Measurements from ENCODE around the gene BPTF.
A peak's percentile ranks its signal among the peaks of the same experiment; 100 is the strongest.
"Not testable (repeated sequence)": the region's sequence is repeated elsewhere in the genome, so short reads cannot be mapped to it uniquely, and the experiment has no call there.

Gene BPTF, protein sequence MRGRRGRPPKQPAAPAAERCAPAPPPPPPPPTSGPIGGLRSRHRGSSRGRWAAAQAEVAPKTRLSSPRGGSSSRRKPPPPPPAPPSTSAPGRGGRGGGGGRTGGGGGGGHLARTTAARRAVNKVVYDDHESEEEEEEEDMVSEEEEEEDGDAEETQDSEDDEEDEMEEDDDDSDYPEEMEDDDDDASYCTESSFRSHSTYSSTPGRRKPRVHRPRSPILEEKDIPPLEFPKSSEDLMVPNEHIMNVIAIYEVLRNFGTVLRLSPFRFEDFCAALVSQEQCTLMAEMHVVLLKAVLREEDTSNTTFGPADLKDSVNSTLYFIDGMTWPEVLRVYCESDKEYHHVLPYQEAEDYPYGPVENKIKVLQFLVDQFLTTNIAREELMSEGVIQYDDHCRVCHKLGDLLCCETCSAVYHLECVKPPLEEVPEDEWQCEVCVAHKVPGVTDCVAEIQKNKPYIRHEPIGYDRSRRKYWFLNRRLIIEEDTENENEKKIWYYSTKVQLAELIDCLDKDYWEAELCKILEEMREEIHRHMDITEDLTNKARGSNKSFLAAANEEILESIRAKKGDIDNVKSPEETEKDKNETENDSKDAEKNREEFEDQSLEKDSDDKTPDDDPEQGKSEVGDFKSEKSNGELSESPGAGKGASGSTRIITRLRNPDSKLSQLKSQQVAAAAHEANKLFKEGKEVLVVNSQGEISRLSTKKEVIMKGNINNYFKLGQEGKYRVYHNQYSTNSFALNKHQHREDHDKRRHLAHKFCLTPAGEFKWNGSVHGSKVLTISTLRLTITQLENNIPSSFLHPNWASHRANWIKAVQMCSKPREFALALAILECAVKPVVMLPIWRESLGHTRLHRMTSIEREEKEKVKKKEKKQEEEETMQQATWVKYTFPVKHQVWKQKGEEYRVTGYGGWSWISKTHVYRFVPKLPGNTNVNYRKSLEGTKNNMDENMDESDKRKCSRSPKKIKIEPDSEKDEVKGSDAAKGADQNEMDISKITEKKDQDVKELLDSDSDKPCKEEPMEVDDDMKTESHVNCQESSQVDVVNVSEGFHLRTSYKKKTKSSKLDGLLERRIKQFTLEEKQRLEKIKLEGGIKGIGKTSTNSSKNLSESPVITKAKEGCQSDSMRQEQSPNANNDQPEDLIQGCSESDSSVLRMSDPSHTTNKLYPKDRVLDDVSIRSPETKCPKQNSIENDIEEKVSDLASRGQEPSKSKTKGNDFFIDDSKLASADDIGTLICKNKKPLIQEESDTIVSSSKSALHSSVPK (N-terminal part only)

DNA sequence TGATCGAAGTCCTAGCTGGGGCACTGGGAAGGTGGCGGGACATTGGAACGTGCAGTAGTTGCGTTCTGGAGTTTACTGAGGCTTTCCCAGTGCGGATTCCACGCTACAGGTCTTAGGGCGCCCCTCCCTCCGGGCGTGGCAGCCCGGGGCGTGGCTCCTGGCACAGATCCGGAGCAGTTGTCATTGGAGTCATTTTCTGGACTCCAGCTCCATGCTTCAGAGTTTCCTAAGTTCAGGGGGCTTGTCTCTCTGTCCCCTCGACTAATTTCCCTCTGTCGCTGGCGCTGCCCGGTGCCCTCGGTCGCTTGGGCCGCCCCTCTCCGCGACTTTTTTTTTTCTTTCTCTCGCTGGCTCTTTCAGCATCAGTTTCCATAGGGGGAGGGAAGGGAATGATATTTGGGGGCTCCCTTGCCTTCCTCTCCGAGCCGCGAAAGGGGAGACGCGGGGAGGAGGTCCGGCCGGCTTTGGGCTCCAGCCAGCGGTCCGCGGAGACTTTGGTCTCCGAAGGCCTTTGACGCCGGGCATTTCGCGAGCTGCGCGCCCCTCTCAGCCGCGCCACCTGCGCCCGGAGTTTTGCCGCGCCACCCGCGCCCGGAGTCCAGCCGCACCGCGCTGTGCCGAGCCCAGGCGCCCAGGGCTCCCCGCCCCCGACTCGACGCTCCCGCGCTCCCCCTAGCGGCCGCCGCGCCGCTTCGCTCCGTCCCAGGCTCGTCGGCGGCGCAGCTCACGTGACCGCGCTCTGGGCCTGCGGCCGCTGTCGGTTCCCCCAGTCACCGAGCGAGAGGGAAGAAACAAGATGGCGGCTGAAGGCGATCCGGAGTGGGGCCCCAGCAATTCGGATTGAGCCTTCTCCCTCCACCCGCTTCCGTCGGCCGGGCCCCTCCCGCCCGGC lies at the start of gene BPTF:
TSS of gene BPTF (plus strand) at position 769 of the 892 bp plus-strand sequence. CDS start 222 bp downstream, outside the sequence.
- peak in 55 of 56 donors; percentile 27 to 93 (median 84) for DNase-seq

DNA sequence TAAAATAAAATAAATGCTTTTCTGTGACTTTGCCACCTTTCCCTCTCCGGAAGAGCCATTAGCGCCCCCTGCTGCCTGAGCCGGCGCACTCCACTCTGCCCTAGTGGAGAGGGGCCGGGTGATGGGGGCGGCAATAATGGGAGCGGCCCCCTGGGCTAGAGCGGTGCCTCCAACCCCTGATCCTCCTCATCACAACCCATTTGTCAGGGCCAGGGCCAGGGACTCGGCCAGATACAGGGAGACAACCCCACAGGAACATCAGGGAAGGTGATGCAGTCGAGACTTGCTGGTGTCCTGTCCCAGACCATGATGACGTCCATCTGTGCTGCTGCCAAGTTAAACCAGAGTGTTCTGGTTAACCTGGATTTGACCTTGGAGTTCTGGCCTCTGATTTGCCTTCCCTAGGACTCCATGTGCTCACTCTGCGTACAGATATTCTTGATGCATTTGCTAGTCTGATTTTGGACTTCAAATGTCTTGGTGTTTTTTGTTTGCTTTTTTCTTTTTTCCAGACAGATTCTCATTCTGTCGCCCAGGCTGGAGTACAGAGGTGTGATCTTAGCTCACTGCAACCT lies 46.1 kb upstream of the BPTF start:
- peak in 1 of 56 donors; percentile 2 for DNase-seq

DNA sequence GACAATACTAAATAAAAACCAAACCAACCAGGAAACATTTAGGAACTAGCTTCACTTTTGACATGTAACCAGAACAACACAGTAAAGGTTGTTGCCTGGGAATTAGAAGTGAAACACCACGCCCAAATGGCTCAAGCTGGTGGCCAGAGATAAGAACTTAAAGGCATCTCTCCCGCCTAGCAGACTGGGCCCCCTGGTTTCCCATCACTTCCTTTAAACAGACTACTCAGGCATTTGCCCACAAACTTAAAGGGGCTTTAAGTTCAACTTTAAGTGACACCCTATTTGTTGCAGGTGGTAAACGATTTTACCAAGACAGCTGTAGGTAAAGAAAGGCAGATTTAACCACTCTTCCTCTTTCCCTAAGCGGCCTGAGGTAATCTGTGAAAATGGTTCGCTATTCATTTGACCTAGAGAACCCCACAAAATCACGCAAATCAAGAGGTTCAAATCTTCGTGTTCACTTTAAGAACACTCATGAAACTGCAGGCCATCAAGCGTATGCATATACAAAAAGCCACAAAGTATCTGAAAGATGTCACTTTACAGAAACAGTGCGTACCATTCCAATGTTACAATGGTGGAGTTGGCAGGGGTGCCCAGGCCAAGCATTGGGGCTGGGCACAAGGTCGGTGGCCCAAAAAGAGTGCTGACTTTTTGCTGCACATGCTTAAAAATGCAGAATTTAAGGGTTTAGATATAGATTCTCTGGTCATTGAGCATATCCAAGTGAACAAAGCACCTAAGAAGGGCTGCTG lies 40.8 kb upstream of the BPTF start:
- DNase-seq, result no peak

DNA sequence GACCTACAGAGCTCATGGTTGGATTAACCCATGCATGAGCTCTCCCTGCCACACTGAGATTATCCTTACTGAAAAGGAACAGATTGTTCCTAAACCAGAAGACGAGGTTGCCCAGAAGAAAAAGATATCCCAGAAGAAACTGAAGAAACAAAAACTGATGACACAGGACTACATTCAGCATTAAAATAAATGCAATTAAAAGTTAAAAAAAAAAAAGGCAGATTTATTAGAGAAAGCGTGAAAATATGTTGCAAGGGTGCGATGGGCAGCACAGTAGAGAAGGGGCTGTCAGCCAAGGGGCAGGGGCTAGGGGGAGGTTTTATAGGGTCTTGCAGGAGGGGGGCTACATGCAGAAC lies 40.2 kb upstream of the BPTF start:
- no peak for DNase-seq

DNA sequence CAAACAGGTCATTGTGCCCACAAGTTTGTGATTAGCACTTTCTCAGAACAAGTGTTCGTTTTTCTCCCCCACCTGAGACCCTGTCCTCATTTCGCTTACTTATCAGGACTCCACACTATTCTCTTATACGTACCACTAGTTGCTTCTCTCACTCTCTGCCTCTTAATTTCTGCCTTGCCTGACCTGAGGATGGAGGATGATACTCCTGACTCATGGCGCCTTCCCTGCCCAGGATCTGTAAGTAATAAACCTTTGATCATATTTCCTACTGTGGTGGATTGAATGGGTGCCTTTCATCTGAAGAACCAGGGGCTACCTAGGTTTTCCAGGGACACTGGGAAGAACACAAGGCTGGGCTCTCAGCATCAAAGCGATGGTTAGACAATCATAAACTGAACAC lies 39.8 kb upstream of the BPTF start:
- DNase-seq, result no peak

DNA sequence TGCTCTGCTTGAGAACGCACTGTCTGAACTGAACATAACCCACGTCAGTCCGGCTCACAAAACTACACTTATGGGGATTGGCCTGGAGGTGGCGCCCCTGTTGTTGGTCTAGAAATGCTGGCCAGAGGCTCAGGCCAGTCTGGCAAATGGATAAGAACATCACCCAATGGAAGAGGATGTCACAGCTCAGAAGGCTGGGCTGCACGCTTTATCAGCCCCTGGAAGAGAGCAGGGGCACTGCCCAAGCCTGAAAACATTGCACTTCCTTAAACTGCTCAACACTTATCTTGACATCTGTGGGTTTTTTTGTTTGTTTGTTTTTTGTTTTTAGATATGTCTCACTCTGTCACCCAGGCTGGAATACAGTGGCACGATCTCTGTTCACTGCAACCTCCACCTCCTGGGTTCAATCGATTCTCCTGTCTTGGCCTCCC lies 24.8 kb upstream of the BPTF start:
- peak in 48 of 56 donors; percentile 2 to 75 (median 30) for DNase-seq

DNA sequence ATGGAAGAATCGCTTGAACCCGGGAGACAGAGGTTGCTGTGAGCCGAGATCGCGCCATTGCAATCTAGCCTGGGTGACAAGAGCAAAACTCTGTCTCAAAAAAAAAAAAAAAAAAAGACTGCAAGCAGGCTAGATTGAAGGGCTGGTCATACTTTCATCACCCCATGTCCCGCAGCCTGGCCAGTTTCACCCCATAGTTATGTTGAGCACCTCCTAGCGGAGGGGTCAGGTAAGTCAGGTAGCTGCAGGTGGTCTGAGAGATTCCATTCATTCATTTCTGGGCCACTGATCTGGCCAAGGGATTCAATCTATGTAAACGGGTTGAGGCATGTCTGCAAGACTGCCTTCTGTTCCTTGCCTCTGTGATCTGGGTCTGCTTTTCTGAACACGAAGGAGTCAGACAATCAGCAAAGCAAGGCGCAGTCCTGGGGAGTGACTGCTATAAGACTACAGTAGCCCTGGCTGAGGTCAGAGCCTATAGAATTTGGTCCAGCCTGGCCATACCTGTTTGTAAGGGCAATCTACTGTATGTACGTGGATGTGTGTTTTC lies 23.6 kb upstream of the BPTF start:
- DNase-seq, result no peak

DNA sequence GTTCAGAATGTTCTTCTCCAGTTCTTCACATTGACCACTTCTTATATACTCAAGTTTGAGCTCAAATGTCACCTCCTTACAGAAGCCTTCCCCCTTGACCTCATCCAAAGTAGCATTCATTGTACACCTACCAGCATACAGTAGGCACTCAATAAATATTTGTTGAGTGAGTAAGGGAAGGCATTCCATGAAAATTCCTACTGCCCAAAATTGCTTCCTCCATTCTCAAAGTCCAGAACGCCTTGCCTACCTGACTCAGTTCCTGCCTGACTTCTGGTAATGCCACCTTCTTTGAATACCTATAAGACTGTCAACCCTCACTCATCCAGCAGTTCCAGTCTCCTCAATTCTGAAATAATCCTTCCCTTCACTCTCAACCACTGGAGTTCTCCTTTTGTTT lies 14.8 kb upstream of the BPTF start:
- DNase-seq, result no peak

DNA sequence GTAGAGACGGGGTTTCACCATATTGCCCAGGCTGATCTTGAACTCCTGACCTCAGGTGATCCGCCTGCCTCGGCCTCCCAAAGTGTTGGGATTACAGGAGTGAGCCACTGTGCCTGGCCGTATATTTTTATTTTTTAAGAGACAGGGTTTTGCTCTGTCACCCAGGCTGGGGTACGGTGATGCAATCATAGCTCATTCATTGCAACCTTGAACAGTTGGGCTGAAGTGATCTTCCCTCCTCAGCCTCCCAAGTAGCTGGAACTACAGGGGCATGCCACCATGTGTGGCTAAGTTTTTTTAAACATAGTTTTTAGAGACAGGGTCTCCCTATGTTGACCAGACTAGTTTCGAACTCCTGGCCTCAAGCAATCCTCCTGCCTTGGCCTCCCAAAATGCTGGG lies 12.9 kb upstream of the BPTF start:
- DNase-seq, result not testable (repeated sequence)

DNA sequence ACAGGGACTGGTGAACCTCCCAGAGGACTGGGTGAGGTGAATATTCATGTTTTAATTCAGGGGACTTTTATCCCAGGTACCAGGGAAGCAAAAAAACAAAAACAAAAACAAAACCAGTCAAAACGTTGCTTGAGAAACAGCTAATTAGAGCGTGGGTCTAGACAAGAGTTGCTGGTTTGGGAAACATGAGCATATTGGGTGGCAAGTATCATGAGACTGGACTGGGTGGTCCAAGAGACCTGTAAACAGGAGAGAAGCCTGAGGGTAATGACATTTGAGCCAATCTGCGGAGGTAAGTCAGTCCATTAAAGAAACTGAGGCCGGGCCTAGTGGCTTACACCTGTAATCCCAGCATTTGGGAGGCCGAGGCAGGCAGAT lies 11.5 kb upstream of the BPTF start:
- DNase-seq, result no peak

DNA sequence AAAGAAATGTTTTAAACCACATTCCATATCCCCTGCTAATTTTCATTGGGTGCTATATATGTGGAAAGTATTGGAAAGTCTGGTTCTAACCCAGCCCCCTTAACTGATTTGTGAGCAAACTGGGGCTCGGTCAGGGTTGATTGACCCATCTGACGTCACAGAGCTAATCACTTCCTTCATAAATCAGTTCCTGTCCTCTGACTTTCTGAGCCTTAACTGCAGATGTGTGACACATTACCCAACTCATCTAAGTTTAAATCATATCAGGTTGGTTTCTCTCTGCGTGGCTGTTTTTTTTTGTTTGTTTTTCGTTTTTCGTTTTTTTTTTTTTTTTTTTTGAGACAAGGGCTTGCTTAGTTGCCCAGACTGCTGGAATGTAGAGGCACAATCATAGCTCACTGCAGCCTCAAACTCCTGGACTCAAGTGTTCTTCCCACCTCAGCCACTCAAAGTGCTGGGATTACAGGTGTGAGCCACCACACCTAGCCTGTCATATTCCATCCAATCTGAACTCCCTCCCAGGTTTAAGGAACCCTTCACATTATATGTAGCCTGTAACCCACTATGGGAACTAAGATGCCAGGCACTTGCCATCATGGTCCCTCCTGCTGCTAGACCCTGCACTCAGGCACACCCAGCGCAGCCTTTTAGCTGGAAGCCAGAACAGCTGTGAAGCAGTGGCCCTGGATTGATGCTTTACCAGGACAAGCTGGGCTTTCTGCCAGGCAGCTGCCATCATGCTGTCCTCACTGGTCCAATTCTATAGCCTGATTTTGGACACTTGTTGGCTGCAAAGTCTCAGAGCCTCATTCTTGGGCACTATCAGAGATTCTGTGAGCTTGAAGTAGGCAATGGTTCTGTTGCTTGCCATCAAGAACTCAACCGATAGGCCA lies 6.9 kb upstream of the BPTF start:
- DNase-seq, result no peak

DNA sequence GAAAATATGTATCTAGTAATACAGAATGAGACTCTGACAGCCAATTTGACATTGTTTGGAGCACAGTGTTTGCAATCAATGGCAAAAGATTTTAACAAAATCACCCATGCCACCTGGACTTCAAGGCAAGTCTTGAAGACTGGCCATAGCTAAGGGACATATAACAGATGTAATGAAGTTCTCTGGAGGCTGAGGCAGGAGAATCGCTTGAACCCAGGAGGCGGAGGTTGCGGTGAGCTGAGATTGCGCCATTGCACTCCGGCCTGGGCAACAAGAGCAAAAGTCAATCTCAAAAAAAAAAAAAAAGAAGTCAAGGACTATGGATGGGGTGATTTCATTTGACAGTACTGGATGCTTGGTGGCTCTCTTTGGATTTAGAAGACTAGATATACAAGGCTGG lies 5.6 kb upstream of the BPTF start:
- DNase-seq, result no peak

DNA sequence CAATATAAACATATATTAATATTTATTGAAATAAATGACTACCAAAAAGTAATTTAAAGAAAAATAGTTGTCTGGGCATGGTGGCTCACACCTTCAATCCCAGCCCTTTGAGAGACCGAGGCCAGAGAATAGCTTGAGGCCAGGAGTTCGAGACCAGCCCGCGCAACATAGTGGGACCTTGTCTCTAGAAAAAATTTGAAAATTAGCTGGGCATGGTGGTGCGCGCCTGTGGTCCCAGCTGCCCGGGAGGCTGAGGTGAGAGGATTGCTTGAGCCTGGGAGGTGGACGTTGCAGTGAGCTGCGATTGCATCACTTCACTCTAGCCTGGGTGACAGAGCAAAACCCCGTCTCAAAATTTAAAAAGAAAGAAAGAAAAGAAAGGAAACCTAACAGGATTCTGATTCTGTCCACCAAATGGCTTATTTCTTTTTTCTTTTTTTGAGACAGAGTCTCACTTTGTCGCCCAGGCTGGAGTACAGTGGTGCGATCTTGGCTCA lies 3.4 kb upstream of the BPTF start:
- no peak for DNase-seq

DNA sequence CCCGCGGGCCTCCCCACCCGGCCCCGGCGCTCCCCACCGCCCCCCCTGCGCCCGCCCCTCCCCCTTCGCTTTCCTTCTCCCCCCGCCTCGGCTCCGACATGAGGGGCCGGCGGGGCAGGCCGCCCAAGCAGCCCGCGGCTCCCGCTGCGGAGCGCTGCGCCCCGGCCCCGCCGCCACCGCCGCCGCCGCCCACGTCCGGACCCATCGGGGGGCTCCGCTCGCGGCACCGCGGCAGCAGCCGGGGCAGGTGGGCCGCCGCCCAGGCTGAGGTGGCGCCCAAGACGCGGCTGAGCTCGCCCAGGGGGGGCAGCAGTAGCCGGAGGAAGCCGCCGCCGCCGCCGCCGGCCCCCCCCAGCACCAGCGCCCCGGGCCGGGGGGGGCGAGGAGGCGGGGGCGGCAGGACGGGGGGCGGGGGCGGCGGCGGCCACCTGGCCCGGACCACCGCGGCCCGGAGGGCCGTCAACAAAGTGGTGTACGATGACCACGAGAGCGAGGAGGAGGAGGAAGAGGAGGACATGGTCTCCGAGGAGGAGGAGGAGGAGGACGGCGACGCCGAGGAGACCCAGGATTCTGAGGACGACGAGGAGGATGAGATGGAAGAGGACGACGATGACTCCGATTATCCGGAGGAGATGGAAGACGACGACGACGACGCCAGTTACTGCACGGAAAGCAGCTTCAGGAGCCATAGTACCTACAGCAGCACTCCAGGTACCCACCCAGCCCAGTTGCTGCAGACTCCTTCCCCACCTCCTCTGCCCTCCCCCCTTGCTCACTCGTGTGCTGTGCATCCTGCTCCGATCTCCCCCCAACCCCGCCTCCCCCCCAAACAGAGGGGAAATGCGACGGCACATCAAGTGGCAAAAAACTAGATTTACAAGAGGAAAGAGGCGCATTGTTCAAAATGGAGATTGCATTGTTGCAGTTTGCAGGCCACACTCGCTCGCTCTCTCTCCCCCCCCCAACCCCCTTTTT lies 611 bp downstream of the BPTF start:
- peak in 45 of 56 donors; percentile 9 to 81 (median 57) for DNase-seq

DNA sequence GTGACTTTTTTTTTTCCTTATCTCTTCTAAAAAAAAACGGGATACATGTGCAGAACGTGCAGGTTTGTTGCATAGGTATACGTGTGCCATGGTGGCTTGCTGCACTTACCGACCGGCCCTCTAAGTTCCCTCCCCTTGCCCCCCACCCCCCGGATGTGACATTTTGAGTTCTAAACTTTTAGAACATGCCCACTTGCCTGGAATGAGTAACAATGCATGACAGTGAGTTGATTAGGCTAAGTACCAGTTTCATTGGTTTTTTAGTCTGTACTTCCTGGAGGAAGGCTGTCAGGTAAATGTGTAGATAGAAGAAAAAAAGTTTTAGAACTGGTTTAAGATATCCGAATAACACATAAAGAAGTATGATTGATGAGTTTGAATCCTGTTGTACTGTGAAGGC lies 4.0 kb downstream of the BPTF start:
- DNase-seq, result no peak

DNA sequence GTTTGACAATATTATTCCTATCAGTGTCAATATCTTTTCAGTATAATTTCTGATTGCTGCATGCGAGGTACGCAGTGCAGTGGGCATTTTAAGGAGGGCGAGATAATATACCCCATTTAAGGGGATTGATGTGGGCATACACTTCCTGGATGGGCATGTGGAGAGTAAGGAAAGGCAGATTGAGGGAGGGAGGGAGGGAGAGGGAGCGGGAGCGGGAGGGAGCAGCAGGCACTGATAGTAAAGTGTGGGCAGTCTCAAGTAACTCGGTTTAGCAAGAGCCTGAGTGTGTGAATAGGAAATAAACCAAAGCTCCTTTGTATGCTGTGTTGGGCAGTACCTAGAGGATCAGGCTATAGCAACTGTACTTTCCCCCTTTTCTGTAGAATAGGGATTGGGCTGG lies 5.1 kb downstream of the BPTF start:
- peak in 5 of 56 donors; percentile 3 to 24 (median 18) for DNase-seq

DNA sequence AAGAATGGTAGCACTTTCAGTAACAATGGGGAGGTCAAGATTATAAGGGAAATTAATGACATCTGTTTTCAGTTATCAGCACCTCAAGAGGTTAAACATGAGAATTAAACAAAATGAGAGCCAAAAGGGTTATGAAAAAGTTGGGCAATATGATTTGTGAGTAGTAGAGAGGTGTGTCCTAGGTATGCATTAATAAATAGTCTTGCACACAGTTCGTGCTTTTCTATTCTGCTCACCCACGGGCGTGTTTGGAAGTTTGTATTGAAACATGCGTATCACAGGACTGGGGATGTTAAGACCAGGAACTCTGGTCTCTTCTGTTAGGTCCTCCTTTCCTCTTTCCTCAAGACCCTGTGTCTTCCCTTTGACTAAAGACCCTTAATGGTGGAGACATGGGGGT lies 6.0 kb downstream of the BPTF start:
- no peak for DNase-seq

Measured in nucleus accumbens (tissue), 56 donors.